HUES6 (cell line): ENCODE results near the gene ZNF771.

Experiments used
- H3K27ac ChIP-seq: 2 replicates; pipeline ENCODE4 v1.7.0; 2013; ENCODE audit warnings: low read depth, mild to moderate bottlenecking, low read length, inconsistent platforms
- H3K27me3 ChIP-seq: 2 replicates; pipeline ENCODE4 v1.6.1; 2013; ENCODE audit warnings: low read length; ENCODE audit not compliant: control insufficient read depth, insufficient read depth
- H3K36me3 ChIP-seq: 2 replicates; pipeline ENCODE4 v1.6.1; 2013; ENCODE audit warnings: low read length; ENCODE audit not compliant: control insufficient read depth, insufficient read depth
- H3K4me1 ChIP-seq: 2 replicates; pipeline ENCODE4 v1.6.1; 2013; ENCODE audit warnings: low read length; ENCODE audit not compliant: control insufficient read depth, insufficient read depth
- H3K4me3 ChIP-seq: 2 replicates; pipeline ENCODE4 v1.5.1; 2013; ENCODE audit warnings: low read depth, low read length
- H3K9ac ChIP-seq: one replicate; pipeline ENCODE4 v1.6.1; 2013; ENCODE audit warnings: mild to moderate bottlenecking, low read length
- H3K9me3 ChIP-seq: 2 replicates; pipeline ENCODE4 v1.6.1; 2013; ENCODE audit warnings: low read depth, low read length; ENCODE audit not compliant: control insufficient read depth, insufficient read depth

ZNF771 gene

GRCh38 chr16:30406795-30407101, 658 bp upstream of the ZNF771 start:
- peak overlapping the region; percentile 85 for H3K4me3 ChIP-seq
- peaks cover 13% of the 10 kb centered on the region; the same call in 1 of the 2 replicates for H3K4me1 ChIP-seq
- peaks cover 12% of the 10 kb centered on the region for H3K36me3 ChIP-seq
- H3K9me3 ChIP-seq, result no peaks in the 10 kb centered on the region
- H3K27me3 ChIP-seq, result no peaks in the 10 kb centered on the region
- peak overlapping the region; percentile 86 for H3K9ac ChIP-seq
- peak overlapping the region; percentile 82; the same call in 1 of the 2 replicates for H3K27ac ChIP-seq

- H3K9ac ChIP-seq, result peak overlapping the region; percentile 92
- H3K9me3 ChIP-seq, result no peaks in the 10 kb centered on the region
- H3K36me3 ChIP-seq, result peaks cover 24% of the 10 kb centered on the region
- H3K27ac ChIP-seq, result peak overlapping the region; percentile 82; the same call in 1 of the 2 replicates
- H3K4me1 ChIP-seq, result peaks cover 12% of the 10 kb centered on the region; the same call in 1 of the 2 replicates
- peak overlapping the region; percentile 85 for H3K4me3 ChIP-seq
- no peaks in the 10 kb centered on the region for H3K27me3 ChIP-seq
Measured at GRCh38 chr16:30407804-30408534, 563 bp downstream of the ZNF771 start.

GRCh38 chr16:30409125-30410060, 2.0 kb downstream of the ZNF771 start:
- Histone ChIP-seq H3K4me1 (peaks cover 12% of the 10 kb centered on the region; the same call in 1 of the 2 replicates), H3K27me3 (no peaks in the 10 kb centered on the region), H3K27ac (no peak overlapping the region), H3K36me3 (peaks cover 38% of the 10 kb centered on the region), H3K9me3 (no peaks in the 10 kb centered on the region), H3K4me3 (peak overlapping the region; percentile 5; the same call in 1 of the 2 replicates), H3K9ac (no peak overlapping the region)

GRCh38 chr16:30413112-30413806, 5.9 kb downstream of the ZNF771 start:
- Histone ChIP-seq H3K4me1 (peaks cover 14% of the 10 kb centered on the region; the same call in 1 of the 2 replicates), H3K9me3 (no peaks in the 10 kb centered on the region), H3K4me3 (no peak overlapping the region), H3K27ac (no peak overlapping the region), H3K9ac (no peak overlapping the region), H3K27me3 (no peaks in the 10 kb centered on the region), H3K36me3 (peaks cover 38% of the 10 kb centered on the region)

- no peak overlapping the region for H3K9ac ChIP-seq
- no peaks in the 10 kb centered on the region for H3K27me3 ChIP-seq
- no peaks in the 10 kb centered on the region for H3K9me3 ChIP-seq
- no peak overlapping the region for H3K4me3 ChIP-seq
- H3K27ac ChIP-seq, result no peak overlapping the region
- H3K36me3 ChIP-seq, result peaks cover 38% of the 10 kb centered on the region
- peaks cover 13% of the 10 kb centered on the region for H3K4me1 ChIP-seq
Measured at GRCh38 chr16:30414159-30414558, 6.8 kb downstream of the ZNF771 start.

GRCh38 chr16:30416047-30416603, 8.7 kb downstream of the ZNF771 start:
- H3K4me1 ChIP-seq, result peaks cover 11% of the 10 kb centered on the region
- H3K9ac ChIP-seq, result no peak overlapping the region
- no peak overlapping the region for H3K27ac ChIP-seq
- H3K9me3 ChIP-seq, result no peaks in the 10 kb centered on the region
- H3K36me3 ChIP-seq, result peaks cover 42% of the 10 kb centered on the region
- no peaks in the 10 kb centered on the region for H3K27me3 ChIP-seq
- no peak overlapping the region for H3K4me3 ChIP-seq

GRCh38 chr16:30416624-30417528, 9.5 kb downstream of the ZNF771 start:
- peak overlapping the region; percentile 60 for H3K9ac ChIP-seq
- H3K4me3 ChIP-seq, result peak overlapping the region; percentile 66
- no peaks in the 10 kb centered on the region for H3K9me3 ChIP-seq
- no peak overlapping the region for H3K27ac ChIP-seq
- peaks cover 11% of the 10 kb centered on the region for H3K4me1 ChIP-seq
- H3K36me3 ChIP-seq, result peaks cover 40% of the 10 kb centered on the region
- H3K27me3 ChIP-seq, result no peaks in the 10 kb centered on the region

GRCh38 chr16:30417529-30418349, 10.3 kb downstream of the ZNF771 start:
- H3K27me3 ChIP-seq, result no peaks in the 10 kb centered on the region
- H3K27ac ChIP-seq, result peak overlapping the region; percentile 15; the same call in 1 of the 2 replicates
- H3K9ac ChIP-seq, result peak overlapping the region; percentile 60
- H3K36me3 ChIP-seq, result peaks cover 38% of the 10 kb centered on the region
- H3K9me3 ChIP-seq, result no peaks in the 10 kb centered on the region
- H3K4me3 ChIP-seq, result peak overlapping the region; percentile 66
- H3K4me1 ChIP-seq, result peaks cover 11% of the 10 kb centered on the region

GRCh38 chr16:30418350-30419181, 11.2 kb downstream of the ZNF771 start:
- H3K27me3 ChIP-seq, result no peaks in the 10 kb centered on the region
- H3K27ac ChIP-seq, result peak overlapping the region; percentile 15; the same call in 1 of the 2 replicates
- peak overlapping the region; percentile 60 for H3K9ac ChIP-seq

More at GRCh38 chr16:30418350-30419181, 11.2 kb downstream of the ZNF771 start:
- Histone ChIP-seq H3K9me3 (no peaks in the 10 kb centered on the region), H3K4me3 (peak overlapping the region; percentile 66), H3K36me3 (peaks cover 34% of the 10 kb centered on the region), H3K4me1 (peaks cover 11% of the 10 kb centered on the region)
